Endothelial cell of umbilical vein (primary cell): ENCODE results near the gene C17orf67. TPM values are rescaled to one million over a fixed set of nuclear protein-coding genes. Genes with fewer than 3 reads are reported as not detected.

Experiments used
- BruUV-seq: library from RNA; stranded (reverse); fragments of 400-500 nt; replicated peaks from 2 replicates; lab custom pipeline; 2021; lab: Mats Ljungman, UMichigan
- CTCF ChIA-PET: fragments of 300-600, 350-600 bp; sonication (Branson Sonifier 250); formaldehyde crosslinking; loops from one replicate; lab custom pipeline; 2021; ENCODE audit warnings: antibody characterized with exemption, inconsistent platforms; lab: Charles Lee
- POLR2A ChIA-PET: fragments of 300-600, 350-600 bp; sonication (Branson Sonifier 250); formaldehyde crosslinking; loops from one replicate; lab custom pipeline; 2021; ENCODE audit warnings: antibody characterized with exemption, inconsistent platforms; lab: Charles Lee
- DNase-seq: peaks from one replicate; pipeline ENCODE4 v3.0.0-alpha.2; 2011; ENCODE audit warnings: low read depth, low spot score
- FAIRE-seq: peaks from 2 replicates; lab custom pipeline; 2011; peaks lifted over from hg19 to GRCh38; lab: Jason Lieb, UNC
- H2AFZ ChIP-seq: 2 replicates; pipeline ENCODE4 v1.6.0; 2012; ENCODE audit warnings: low read depth, low read length, control low read depth, inconsistent platforms
- H3K27ac ChIP-seq: 2 replicates; pipeline ENCODE4 v1.5.1; 2011; ENCODE audit warnings: low read depth, mild to moderate bottlenecking, control low read depth, low read length, moderate library complexity; ENCODE audit not compliant: insufficient read depth
- H3K27me3 ChIP-seq, 2 experiments: 2 replicates each; pipeline versions ENCODE4 v1.6.0 to v1.6.1; 2011; ENCODE audit warnings: low read length in 2 of 2, mixed read lengths in 1 of 2; ENCODE audit not compliant: control insufficient read depth in 2 of 2, insufficient read depth in 2 of 2
- H3K36me3 ChIP-seq, 2 experiments: 2 replicates in 1 of 2; 3 replicates in 1 of 2; pipeline ENCODE4 v1.5.1; 2011; ENCODE audit warnings: low read length in 2 of 2, mild to moderate bottlenecking in 1 of 2, moderate library complexity in 1 of 2; ENCODE audit not compliant: control insufficient read depth in 2 of 2, insufficient read depth in 2 of 2; ENCODE audit errors: extremely low read depth in 1 of 2
- H3K4me1 ChIP-seq: 3 replicates; pipeline ENCODE4 v1.5.1; 2011; ENCODE audit warnings: mild to moderate bottlenecking, low read length; ENCODE audit not compliant: control insufficient read depth, insufficient read depth; ENCODE audit errors: extremely low read depth
- H3K4me2 ChIP-seq: 2 replicates; pipeline ENCODE4 v1.6.1; 2011; ENCODE audit warnings: low read length, control low read depth, mixed read lengths; ENCODE audit not compliant: insufficient read depth
- H3K4me3 ChIP-seq, 3 experiments: fragments of 200-600 bp in 1 of 3; sonication (generic), shearing (Covaris generic) in 1 of 3; replicated peaks in 1 of 3; 2 replicates each; pipeline ENCODE4 v1.5.1; 2011 to 2016; ENCODE audit warnings: control low read depth in 3 of 3, low read length in 3 of 3, mild to moderate bottlenecking in 2 of 3, inconsistent platforms in 1 of 3, low read depth in 1 of 3, moderate library complexity in 1 of 3; ENCODE audit not compliant: insufficient read depth in 1 of 3
- H3K79me2 ChIP-seq: 2 replicates; pipeline ENCODE4 v1.6.0; 2012; ENCODE audit warnings: low read length, inconsistent platforms; ENCODE audit not compliant: control insufficient read depth, insufficient read depth
- H3K9ac ChIP-seq: replicated peaks from 2 replicates; pipeline ENCODE3; 2011; ENCODE audit warnings: low read length, control low read depth; ENCODE audit not compliant: insufficient read depth; ENCODE audit errors: extremely low read depth
- H3K9me1 ChIP-seq: replicated peaks from 3 replicates; pipeline ENCODE4 v1.6.0; 2011; ENCODE audit warnings: mild to moderate bottlenecking, low read length; ENCODE audit not compliant: control insufficient read depth, insufficient read depth; ENCODE audit errors: extremely low read depth
- H3K9me3 ChIP-seq: replicated peaks from 2 replicates; pipeline ENCODE4 v1.5.1; 2012; ENCODE audit warnings: low read length, inconsistent platforms; ENCODE audit not compliant: control insufficient read depth, insufficient read depth
- H4K20me1 ChIP-seq: replicated peaks from 2 replicates; pipeline ENCODE3; 2011; ENCODE audit warnings: mild to moderate bottlenecking, low read length; ENCODE audit not compliant: control insufficient read depth, insufficient read depth; ENCODE audit errors: extremely low read depth
- EZH2 ChIP-seq: IDR thresholded peaks from 2 replicates; pipeline ENCODE4 v1.6.1; 2012; ENCODE audit warnings: borderline replicate concordance, low read depth, mild to moderate bottlenecking, moderate library complexity, low read length, inconsistent platforms; ENCODE audit not compliant: severe bottlenecking
- FOS ChIP-seq: IDR thresholded peaks from 2 replicates; pipeline ENCODE4 v1.6.1; 2011; ENCODE audit warnings: mild to moderate bottlenecking, low read length, moderate library complexity, borderline replicate concordance; ENCODE audit not compliant: insufficient read depth
- GATA2 ChIP-seq: IDR thresholded peaks from 2 replicates; pipeline ENCODE4 v1.7.0; 2011; ENCODE audit warnings: low read depth, mild to moderate bottlenecking, moderate library complexity, mixed read lengths, low read length; ENCODE audit not compliant: insufficient read length, insufficient read depth
- JUN ChIP-seq: IDR thresholded peaks from 2 replicates; pipeline ENCODE4 v1.6.1; 2011; ENCODE audit warnings: borderline replicate concordance, low read depth; ENCODE audit not compliant: insufficient read length, insufficient read depth
- MYC ChIP-seq: IDR thresholded peaks from one replicate; pipeline ENCODE4 v1.6.1; 2011; ENCODE audit warnings: mild to moderate bottlenecking, low read depth, low read length
- POLR2A ChIP-seq: IDR thresholded peaks from 2 replicates; pipeline ENCODE4 v1.6.1; 2012; ENCODE audit warnings: low read depth, mild to moderate bottlenecking, control low read depth, low read length
- POLR2AphosphoS5 ChIP-seq: IDR thresholded peaks from 2 replicates; pipeline ENCODE4 v1.6.1; 2012; ENCODE audit warnings: low read depth, mild to moderate bottlenecking, control low read depth, low read length, moderate library complexity; ENCODE audit not compliant: insufficient read depth
- dilution Hi-C: fragments of 300-500 bp; cut with MboI; formaldehyde crosslinking; loops from one replicate; pipeline ENCODE4 v1.15.0; 2019; ENCODE audit warnings: low sequenced_read_pairs; ENCODE audit not compliant: extremely low pct_ligation_motif_present
- intact Hi-C: fragments of 100-400 bp; cut with micrococcal nuclease; formaldehyde crosslinking; loops from one replicate; pipeline ENCODE4 v1.10.0; 2022
- polyA plus RNA-seq, 4 experiments: library from polyadenylated mRNA; depleted of rRNA in 3 of 4; stranded (reverse) in 3 of 4; unstranded in 1 of 4; fragments of >200 nt; gene quantifications; 2 replicates each; pipeline versions ENCODE4 v1.2.1 to v1.2.3, GENCODE V29; 2011 to 2012; ENCODE audit warnings: missing spikeins in 1 of 4
- total RNA-seq: library from RNA; stranded (reverse); gene quantifications from 2 replicates; pipeline ENCODE4 v1.2.3, GENCODE V29; 2021
- TF ChIP-seq, protein P1 (sequence below), 2 donors: IDR thresholded peaks; 1 replicate in 1 of 2; 2 replicates in 1 of 2; pipeline ENCODE4 v1.5.1; 2011; ENCODE audit warnings: low read length in 2 of 2, mild to moderate bottlenecking in 2 of 2, moderate library complexity in 2 of 2, control low read depth in 1 of 2, inconsistent platforms in 1 of 2, low read depth in 1 of 2; ENCODE audit not compliant: insufficient read depth in 1 of 2; ENCODE audit errors: extremely low read depth in 1 of 2
- TF ChIP-seq, protein P2 (sequence below): IDR thresholded peaks from 2 replicates; pipeline ENCODE4 v1.6.1; 2011; ENCODE audit not compliant: insufficient read depth, insufficient read length

Gene C17orf67
- total and polyA plus RNA-seq, 2 donors (not counting 3 experiments of a cell fraction or from before 2014, with no cell fraction given): 1.9 to 5.8 TPM

DNA sequence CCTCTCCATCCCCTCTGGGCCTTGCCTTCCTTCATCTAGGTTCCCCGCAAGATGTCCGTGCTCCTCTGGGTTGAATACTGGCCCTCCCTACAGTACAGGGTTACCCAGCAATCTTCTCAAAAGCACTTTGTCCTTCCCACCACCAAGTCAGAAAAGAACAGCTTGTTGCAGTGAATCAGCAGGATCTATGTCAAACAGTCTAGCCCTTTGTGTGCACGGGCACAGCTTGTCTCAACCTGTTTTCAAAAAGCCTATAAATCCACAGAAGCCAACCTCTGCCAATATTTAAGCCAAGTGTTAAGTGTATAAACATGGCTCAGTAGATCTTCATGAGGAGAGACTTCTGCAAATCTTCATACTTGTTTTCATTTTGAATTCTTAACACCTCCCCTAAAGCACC is 25.2 kb downstream of the C17orf67 start:
- no peak for FAIRE-seq
- no TSS peak for BruUV-seq

DNA sequence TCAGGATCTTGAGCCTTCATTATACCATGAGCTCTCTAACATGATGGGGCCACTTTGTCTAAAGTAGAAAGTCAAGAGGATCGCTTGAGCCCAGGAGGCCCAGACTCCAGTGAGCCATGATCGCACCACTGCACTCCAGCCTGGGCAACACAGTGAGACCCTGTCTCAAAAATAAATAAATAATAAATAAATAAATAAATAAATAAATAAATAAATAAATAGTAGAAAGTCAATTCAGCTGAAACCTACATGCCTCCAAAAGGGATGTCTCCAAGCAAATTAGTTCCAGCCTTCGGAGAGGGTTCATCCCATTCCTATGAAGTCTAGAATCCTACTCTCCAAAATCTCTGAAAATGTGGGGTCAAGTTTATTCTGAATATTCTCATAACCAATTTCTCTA is 26.0 kb downstream of the C17orf67 start:
- Histone ChIP-seq H3K9me1 (no peaks in the 10 kb centered on the region), H3K27me3 (no peaks in the 10 kb centered on the region), H3K4me3 (no peak overlapping the region), H3K9me3 (no peaks in the 10 kb centered on the region), H3K4me2 (no peak overlapping the region), H3K4me1 (no peaks in the 10 kb centered on the region), H3K27ac (no peak overlapping the region), H3K9ac (no peak overlapping the region), H2AFZ (no peak overlapping the region), H3K79me2 (no peaks in the 10 kb centered on the region), H3K36me3 (no peaks in the 10 kb centered on the region), H4K20me1 (no peaks in the 10 kb centered on the region)
- BruUV-seq: no TSS peak
- ChIA-PET POLR2A (no interaction called here), CTCF (interaction anchor here (1.6 to 1.7 kb wide), 2 partner anchors 8 to 12 kb away, joined by 6 to 7 read pairs; no protein-coding TSS in a partner anchor)
- dilution Hi-C loops: no loop called here
- DNase-seq: no peak
- TF ChIP-seq, protein P1, sequence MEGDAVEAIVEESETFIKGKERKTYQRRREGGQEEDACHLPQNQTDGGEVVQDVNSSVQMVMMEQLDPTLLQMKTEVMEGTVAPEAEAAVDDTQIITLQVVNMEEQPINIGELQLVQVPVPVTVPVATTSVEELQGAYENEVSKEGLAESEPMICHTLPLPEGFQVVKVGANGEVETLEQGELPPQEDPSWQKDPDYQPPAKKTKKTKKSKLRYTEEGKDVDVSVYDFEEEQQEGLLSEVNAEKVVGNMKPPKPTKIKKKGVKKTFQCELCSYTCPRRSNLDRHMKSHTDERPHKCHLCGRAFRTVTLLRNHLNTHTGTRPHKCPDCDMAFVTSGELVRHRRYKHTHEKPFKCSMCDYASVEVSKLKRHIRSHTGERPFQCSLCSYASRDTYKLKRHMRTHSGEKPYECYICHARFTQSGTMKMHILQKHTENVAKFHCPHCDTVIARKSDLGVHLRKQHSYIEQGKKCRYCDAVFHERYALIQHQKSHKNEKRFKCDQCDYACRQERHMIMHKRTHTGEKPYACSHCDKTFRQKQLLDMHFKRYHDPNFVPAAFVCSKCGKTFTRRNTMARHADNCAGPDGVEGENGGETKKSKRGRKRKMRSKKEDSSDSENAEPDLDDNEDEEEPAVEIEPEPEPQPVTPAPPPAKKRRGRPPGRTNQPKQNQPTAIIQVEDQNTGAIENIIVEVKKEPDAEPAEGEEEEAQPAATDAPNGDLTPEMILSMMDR (IDR thresholded peaks at IDR 0.05; ENCODE audit: extremely low read depth in 1 of 2, insufficient read depth in 1 of 2, low read depth in 1 of 2, low read length in 2 of 2): no peak
- TF ChIP-seq MYC (no peak), EZH2 (no peak), FOS (no peak), JUN (no peak), GATA2 (no peak), POLR2A (no peak), POLR2AphosphoS5 (no peak)
- TF ChIP-seq, protein P2, sequence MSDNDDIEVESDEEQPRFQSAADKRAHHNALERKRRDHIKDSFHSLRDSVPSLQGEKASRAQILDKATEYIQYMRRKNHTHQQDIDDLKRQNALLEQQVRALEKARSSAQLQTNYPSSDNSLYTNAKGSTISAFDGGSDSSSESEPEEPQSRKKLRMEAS: no peak
- FAIRE-seq: no peak
- intact Hi-C loops: no loop called here

More for the DNA sequence above, 25.2 kb downstream of the C17orf67 start:
- intact Hi-C loops: no loop called here
- no peak overlapping the region for H3K4me3 ChIP-seq
- no peak overlapping the region for H3K4me2 ChIP-seq
- no peak for DNase-seq
- H3K9ac ChIP-seq: no peak overlapping the region
- H3K4me1 ChIP-seq: no peaks in the 10 kb centered on the region
- dilution Hi-C loops: no loop called here
- H2AFZ ChIP-seq: no peak overlapping the region
- H3K9me3 ChIP-seq: no peaks in the 10 kb centered on the region
- POLR2A ChIA-PET: no interaction called here
- H3K27me3 ChIP-seq: no peaks in the 10 kb centered on the region
- H3K79me2 ChIP-seq: no peaks in the 10 kb centered on the region
- H3K27ac ChIP-seq: no peak overlapping the region
- CTCF ChIA-PET: interaction anchor here (1.6 kb wide), 1 partner anchor 11 kb away, joined by 6 read pairs; no protein-coding TSS in a partner anchor
- no peaks in the 10 kb centered on the region for H3K9me1 ChIP-seq
- TF ChIP-seq, protein P1 (IDR thresholded peaks at IDR 0.05; ENCODE audit: extremely low read depth in 1 of 2, insufficient read depth in 1 of 2, low read depth in 1 of 2, low read length in 2 of 2): no peak
- TF ChIP-seq, protein P2: no peak
- TF ChIP-seq POLR2AphosphoS5: no peak
- no peaks in the 10 kb centered on the region for H4K20me1 ChIP-seq
- no peaks in the 10 kb centered on the region for H3K36me3 ChIP-seq
